ENCODE measurements around the gene CDH12. TPM values are rescaled to one million over a fixed set of nuclear protein-coding genes. Genes with fewer than 3 reads are reported as not detected.

The CDH12 gene
- polyA plus RNA-seq, 2 of the 4 experiments (the other 2 are of a cell fraction), result 0.04 TPM; not detected in 1

GRCh38 chr5:22846693-22847092 is 6.5 kb downstream of the CDH12 start:
- FAIRE-seq (no peak), ATAC-seq (no peak), DNase-seq (ENCODE audit: low read depth in 1 of 2, low spot score in 1 of 2) (no peak)
- no peak for TF ChIP-seq RFX5 (IDR thresholded peaks at IDR 0.05)
- TF ChIP-seq CBX8 (IDR thresholded peaks at IDR 0.05), result no peak
- no peak for TF ChIP-seq ZSCAN20 (CRISPR knock-in tag; IDR thresholded peaks at IDR 0.05)
- TF ChIP-seq, protein P1, sequence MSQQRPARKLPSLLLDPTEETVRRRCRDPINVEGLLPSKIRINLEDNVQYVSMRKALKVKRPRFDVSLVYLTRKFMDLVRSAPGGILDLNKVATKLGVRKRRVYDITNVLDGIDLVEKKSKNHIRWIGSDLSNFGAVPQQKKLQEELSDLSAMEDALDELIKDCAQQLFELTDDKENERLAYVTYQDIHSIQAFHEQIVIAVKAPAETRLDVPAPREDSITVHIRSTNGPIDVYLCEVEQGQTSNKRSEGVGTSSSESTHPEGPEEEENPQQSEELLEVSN (IDR thresholded peaks at IDR 0.05; ENCODE audit: borderline replicate concordance, low read depth), result no peak
- no peak for TF ChIP-seq PHF8 (IDR thresholded peaks at IDR 0.05; ENCODE audit: borderline replicate concordance, low read depth)
- TF ChIP-seq ZNF302 (CRISPR knock-in tag; IDR thresholded peaks at IDR 0.05), result no peak
- TF ChIP-seq POLR2AphosphoS2 (conservative IDR thresholded peaks at IDR 0.05; ENCODE audit: low read length), result no peak
- no peak for TF ChIP-seq RARB (CRISPR knock-in tag; IDR thresholded peaks at IDR 0.05)
- TF ChIP-seq KDM1A (IDR thresholded peaks at IDR 0.05; ENCODE audit: low read depth), result no peak
- TF ChIP-seq ZFP36 (IDR thresholded peaks at IDR 0.05; ENCODE audit: borderline replicate concordance, partially characterized antibody), result no peak
- no peak for TF ChIP-seq RNF2 (IDR thresholded peaks at IDR 0.05; ENCODE audit: borderline replicate concordance, low read depth)
- TF ChIP-seq RCOR1 (IDR thresholded peaks at IDR 0.05; ENCODE audit: low read depth, low read length), result no peak
- TF ChIP-seq, protein P2, sequence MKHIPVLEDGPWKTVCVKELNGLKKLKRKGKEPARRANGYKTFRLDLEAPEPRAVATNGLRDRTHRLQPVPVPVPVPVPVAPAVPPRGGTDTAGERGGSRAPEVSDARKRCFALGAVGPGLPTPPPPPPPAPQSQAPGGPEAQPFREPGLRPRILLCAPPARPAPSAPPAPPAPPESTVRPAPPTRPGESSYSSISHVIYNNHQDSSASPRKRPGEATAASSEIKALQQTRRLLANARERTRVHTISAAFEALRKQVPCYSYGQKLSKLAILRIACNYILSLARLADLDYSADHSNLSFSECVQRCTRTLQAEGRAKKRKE (CRISPR knock-in tag; IDR thresholded peaks at IDR 0.05; ENCODE audit: low read depth), result no peak
- no peak for TF ChIP-seq JUNB (IDR thresholded peaks at IDR 0.05)
- H3K27ac ChIP-seq, result no peak overlapping the region
- H3K4me2 ChIP-seq, result no peak overlapping the region
- no peaks in the 10 kb centered on the region for H3K9me3 ChIP-seq
- 5% methylated on average over 2 of the region's 2 CpGs for WGBS (ENCODE audit: missing lambda C conversion rate)
- ChIA-PET POLR2A (no interaction called here), CTCF (no interaction called here)
- H3K4me3 ChIP-seq, result no peak overlapping the region
- no peaks in the 10 kb centered on the region for H3K4me1 ChIP-seq

DNA sequence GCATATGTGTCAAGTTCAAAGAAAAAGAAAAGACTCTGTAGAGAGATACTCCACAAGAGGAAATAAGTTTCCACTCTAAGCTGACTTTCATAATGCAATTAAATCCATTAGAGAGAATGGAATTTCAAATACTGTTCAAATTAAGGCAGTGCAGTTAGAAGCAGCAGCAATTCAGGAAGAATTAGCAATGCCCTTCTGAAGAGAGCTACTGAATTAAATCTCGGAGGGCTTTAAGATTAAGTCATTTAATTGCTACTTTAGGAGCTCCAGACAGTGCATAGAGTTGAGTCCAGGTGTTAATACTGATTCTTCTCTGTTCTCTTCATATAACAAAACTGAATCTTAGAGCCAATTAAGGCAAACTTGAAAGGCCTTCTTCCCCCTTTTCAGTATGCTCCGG is 8.5 kb downstream of the CDH12 start:
- POLR2A ChIA-PET, result no interaction called here
- Histone ChIP-seq H3K27ac (no peak overlapping the region), H3K4me3 (no peak overlapping the region), H3K4me1 (no peaks in the 10 kb centered on the region), H3K4me2 (no peak overlapping the region), H3K9me3 (no peaks in the 10 kb centered on the region)
- no peak for FAIRE-seq
- WGBS (ENCODE audit: missing lambda C conversion rate), result 2% methylated on average over 2 of the region's 2 CpGs
- no peak for DNase-seq (ENCODE audit: low read depth in 1 of 2, low spot score in 1 of 2)
- no peak for ATAC-seq
- CTCF ChIA-PET, result interaction anchor here (1.1 kb wide), 1 partner anchor 401 kb away, joined by 3 read pairs; no protein-coding TSS in a partner anchor
- TF ChIP-seq, protein P2 (CRISPR knock-in tag; IDR thresholded peaks at IDR 0.05; ENCODE audit: low read depth), result no peak
- TF ChIP-seq MAFK (IDR thresholded peaks at IDR 0.05; ENCODE audit: partially characterized antibody), result no peak
- no peak for TF ChIP-seq TP53 (CRISPR knock-in tag; IDR thresholded peaks at IDR 0.05)
- TF ChIP-seq ZC3H11A (IDR thresholded peaks at IDR 0.05), result no peak
- TF ChIP-seq, protein P3, sequence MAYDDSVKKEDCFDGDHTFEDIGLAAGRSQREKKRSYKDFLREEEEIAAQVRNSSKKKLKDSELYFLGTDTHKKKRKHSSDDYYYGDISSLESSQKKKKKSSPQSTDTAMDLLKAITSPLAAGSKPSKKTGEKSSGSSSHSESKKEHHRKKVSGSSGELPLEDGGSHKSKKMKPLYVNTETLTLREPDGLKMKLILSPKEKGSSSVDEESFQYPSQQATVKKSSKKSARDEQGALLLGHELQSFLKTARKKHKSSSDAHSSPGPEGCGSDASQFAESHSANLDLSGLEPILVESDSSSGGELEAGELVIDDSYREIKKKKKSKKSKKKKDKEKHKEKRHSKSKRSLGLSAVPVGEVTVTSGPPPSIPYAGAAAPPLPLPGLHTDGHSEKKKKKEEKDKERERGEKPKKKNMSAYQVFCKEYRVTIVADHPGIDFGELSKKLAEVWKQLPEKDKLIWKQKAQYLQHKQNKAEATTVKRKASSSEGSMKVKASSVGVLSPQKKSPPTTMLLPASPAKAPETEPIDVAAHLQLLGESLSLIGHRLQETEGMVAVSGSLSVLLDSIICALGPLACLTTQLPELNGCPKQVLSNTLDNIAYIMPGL (CRISPR knock-in tag; IDR thresholded peaks at IDR 0.05; ENCODE audit: borderline replicate concordance), result no peak
- no peak for TF ChIP-seq SMC3 (IDR thresholded peaks at IDR 0.05)
- no peak for TF ChIP-seq CTCF (IDR thresholded peaks at IDR 0.05)
- no peak for TF ChIP-seq MAZ (IDR thresholded peaks at IDR 0.05; ENCODE audit: borderline replicate concordance, low read depth, low read length)
- TF ChIP-seq ESRRA (IDR thresholded peaks at IDR 0.05; ENCODE audit: borderline replicate concordance, low read length), result no peak
- no peak for TF ChIP-seq GATA3 (IDR thresholded peaks at IDR 0.05; ENCODE audit: borderline replicate concordance)
- TF ChIP-seq PHF8 (IDR thresholded peaks at IDR 0.05; ENCODE audit: borderline replicate concordance, low read depth), result no peak
- TF ChIP-seq RCOR1 (IDR thresholded peaks at IDR 0.05; ENCODE audit: low read depth, low read length), result no peak
- no peak for TF ChIP-seq CBX2 (IDR thresholded peaks at IDR 0.05; ENCODE audit: borderline replicate concordance, low read depth)
- TF ChIP-seq JUN (IDR thresholded peaks at IDR 0.05), result no peak
- TF ChIP-seq, protein P4, sequence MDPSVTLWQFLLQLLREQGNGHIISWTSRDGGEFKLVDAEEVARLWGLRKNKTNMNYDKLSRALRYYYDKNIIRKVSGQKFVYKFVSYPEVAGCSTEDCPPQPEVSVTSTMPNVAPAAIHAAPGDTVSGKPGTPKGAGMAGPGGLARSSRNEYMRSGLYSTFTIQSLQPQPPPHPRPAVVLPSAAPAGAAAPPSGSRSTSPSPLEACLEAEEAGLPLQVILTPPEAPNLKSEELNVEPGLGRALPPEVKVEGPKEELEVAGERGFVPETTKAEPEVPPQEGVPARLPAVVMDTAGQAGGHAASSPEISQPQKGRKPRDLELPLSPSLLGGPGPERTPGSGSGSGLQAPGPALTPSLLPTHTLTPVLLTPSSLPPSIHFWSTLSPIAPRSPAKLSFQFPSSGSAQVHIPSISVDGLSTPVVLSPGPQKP (IDR thresholded peaks at IDR 0.05; ENCODE audit: low read depth, low read length), result no peak
- no peak for TF ChIP-seq ZSCAN20 (CRISPR knock-in tag; IDR thresholded peaks at IDR 0.05)
- TF ChIP-seq USF2 (IDR thresholded peaks at IDR 0.05), result no peak
- no peak for TF ChIP-seq HOXB13 (CRISPR knock-in tag; IDR thresholded peaks at IDR 0.05; ENCODE audit: low read depth)
- no peak for TF ChIP-seq TFCP2L1 (CRISPR knock-in tag; IDR thresholded peaks at IDR 0.05)
